MM.1S (cell line): ENCODE measurements around the gene WDR37.

ENCODE experiments used
- CTCF ChIP-seq: fragments of 300-600 bp; sonication (generic); IDR thresholded peaks from 2 replicates; pipeline ENCODE4 v1.5.1; 2016; ENCODE audit warnings: antibody characterized with exemption, low read length, mixed read lengths
- EZH2 ChIP-seq: fragments of 300-600 bp; sonication (generic); optimal IDR thresholded peaks from 2 replicates; pipeline ENCODE3; 2017; ENCODE audit warnings: low read depth, mild to moderate bottlenecking, antibody characterized with exemption, low read length, mixed read lengths
- EZH2phosphoT487 ChIP-seq: fragments of 300-600 bp; sonication (generic); IDR thresholded peaks from 2 replicates; pipeline ENCODE4 v1.6.1; 2018; ENCODE audit warnings: antibody characterized with exemption, low read length

- TF ChIP-seq CTCF = no peak
- TF ChIP-seq EZH2phosphoT487 = no peak
- TF ChIP-seq EZH2 = no peak
Observed at GRCh38 chr10:1128649-1129048, 72.5 kb downstream of the WDR37 start.
